Measurements from ENCODE around the gene LDLRAD4.

Gene LDLRAD4

DNA sequence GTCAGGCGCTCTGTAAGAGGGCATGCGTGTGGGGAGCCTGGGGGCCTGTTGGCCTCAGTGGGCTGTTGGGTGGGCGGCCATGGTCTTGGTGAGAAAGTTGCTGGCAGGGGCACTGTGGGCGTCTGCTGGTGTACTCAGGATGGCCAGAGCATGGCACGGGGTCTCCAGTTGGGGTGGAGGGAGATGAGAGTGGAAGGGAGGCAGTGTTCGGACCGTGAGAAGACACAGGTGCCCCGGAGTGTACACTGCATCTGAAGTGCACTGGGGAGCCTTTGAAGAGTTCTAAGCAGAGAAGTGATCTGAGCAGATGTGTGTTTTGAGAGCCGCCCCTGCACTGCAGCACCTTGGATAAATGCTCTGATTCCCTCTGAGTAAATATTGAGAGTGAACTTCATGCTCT lies 150.8 kb downstream of the LDLRAD4 start:
- no peak for FAIRE-seq
- no peak for TF ChIP-seq POLR2A (IDR thresholded peaks at IDR 0.05; ENCODE audit: low read depth, low read length)
- no peak for DNase-seq (ENCODE audit: insufficient read length, low spot score)

DNA sequence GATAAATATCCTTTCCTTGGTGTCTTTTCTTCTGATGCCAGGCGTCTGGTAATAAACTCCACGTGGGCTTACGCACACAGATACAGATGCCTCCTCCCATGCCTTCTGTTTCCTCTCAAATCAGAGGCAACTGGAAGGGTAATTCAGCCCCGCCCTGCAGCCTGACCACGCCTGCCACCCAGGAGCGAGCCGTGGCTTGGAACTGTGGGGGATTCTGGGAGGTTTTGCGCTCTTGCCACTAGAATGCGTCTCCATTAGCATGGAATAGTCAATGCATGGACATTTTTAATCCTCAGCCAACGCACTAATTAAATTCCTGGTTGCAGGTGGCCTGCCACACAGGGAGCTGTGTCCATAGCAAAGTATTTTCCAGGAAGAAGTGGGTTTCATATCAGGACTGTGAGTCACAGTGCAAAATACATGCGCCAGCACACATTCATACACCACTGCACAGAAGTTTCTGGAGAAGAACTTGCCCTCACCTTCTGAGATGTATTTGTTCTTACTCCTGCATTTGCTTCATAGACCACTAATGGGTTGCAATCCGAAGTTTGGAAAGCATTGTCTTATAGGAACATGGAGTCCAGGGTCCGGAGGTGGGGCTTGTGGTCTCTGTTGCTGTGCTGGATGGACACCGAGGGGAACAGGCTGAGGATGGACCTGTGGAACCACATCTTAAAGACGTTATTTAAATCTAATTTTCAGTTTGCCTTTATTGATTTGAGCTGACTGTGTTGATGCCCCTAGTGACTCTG lies 151.4 kb downstream of the LDLRAD4 start:
- TF ChIP-seq POLR2A (IDR thresholded peaks at IDR 0.05; ENCODE audit: low read depth, low read length): no peak
- FAIRE-seq (no peak), DNase-seq (ENCODE audit: insufficient read length, low spot score) (no peak)

DNA sequence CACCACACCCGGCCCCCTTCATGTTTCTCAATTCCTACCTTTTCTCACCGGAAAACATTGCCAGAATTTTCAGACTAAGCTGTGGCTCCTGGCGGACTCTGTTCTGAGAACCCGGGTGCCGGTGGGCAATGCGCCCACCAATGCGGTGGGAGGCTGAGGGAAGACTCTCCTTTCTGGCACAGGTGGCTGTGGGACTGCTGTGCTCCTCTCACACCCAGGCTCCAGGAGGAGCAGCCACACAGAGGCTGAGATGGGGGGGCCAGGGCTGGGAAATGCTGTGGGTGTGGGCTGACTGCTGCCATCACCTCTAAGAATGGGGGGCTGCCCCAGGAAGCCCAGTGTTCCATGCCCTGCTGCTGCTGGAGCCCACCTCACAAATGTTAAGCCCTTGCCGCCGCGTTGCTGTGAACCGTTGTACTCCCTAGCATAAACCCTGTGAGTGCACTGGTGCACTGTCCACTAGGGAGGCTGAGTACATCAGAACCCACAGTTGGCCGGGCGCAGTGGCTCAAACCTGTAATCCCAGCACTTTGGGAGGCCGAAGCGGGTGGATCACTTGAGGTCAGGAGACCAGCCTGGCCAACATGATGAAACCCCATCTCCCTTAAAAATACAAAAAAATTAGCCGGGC lies 152.6 kb downstream of the LDLRAD4 start:
- FAIRE-seq (no peak), DNase-seq (ENCODE audit: insufficient read length, low spot score) (no peak)
- no peak for TF ChIP-seq POLR2A (IDR thresholded peaks at IDR 0.05; ENCODE audit: low read depth, low read length)

DNA sequence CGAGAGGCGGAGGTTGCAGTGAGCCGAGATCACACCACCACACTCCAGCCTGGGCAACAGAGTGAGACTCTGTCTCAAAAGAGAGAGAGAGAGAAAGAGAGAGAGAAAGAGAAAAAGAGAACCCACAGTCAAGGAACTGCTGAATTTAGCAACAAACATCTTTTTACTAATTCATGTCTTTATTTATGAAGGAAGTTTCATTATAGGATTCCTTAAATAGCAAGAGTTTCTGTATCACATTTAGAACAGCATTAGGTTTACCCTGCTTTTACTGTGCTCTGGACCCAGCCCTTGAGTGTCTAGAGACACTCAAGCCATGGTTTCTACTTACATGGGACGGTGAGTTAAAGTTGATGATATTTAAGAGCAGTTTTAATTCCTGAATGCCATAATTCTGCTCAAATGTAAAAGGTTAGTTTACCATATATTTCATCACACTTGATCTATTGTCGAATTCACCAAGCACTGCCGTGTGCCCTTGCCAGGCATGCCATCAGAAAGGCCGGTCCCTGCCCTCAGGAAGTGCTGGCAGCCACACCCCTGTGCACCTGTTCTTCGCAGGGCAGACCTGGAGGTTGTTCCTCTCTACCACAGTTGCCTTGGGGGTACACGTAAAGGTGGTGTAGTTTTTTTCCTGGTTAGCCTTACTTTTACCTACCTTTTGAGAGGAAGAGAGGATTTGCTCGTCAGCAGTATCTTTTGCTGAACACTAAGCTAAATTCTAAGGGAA lies 153.3 kb downstream of the LDLRAD4 start:
- TF ChIP-seq POLR2A (IDR thresholded peaks at IDR 0.05; ENCODE audit: low read depth, low read length): no peak
- DNase-seq (ENCODE audit: insufficient read length, low spot score): no peak
- FAIRE-seq: no peak

DNA sequence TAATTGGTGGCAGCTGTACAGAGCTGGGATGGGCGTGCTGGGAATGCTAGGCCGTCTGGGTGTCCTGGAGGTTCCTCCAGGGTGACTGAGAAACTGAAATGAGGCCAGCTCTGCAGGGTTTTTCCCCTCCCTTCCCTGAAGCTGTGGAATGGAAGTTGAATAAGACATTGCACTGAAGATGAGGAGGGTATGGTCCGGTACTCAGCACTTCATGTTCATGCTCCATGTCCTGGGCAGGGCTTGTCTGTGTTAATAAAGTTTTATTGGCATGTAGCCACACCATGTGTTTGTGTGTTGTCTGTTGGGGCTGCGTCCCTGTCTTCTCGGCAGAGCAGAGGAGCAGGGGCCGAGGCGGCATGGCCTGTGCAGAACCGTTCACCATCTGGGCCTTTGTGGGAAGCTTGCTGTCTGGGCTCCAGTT lies 154.0 kb downstream of the LDLRAD4 start:
- FAIRE-seq: no peak

DNA sequence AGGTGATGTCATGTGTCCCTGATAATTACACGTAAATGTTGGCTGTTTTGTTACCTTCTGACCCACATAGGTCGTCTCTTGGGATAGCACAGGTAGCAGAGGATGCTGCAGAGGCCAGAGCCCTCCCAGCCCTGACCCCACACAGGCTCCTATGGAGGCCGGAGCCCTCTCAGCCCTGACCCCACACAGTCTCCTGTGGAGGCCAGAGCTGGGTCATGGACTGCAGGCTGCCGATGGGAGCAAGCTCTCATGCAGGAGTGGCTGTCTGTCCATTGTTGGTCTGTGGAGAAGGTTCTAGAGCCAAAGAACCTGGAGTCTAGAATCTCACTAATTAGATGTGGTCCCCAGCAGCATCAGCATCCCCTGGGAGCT lies 155.5 kb downstream of the LDLRAD4 start:
- FAIRE-seq: no peak

More for the DNA sequence above, 154.0 kb downstream of the LDLRAD4 start:
- no peak for DNase-seq (ENCODE audit: insufficient read length, low spot score)
- no peak for TF ChIP-seq POLR2A (IDR thresholded peaks at IDR 0.05; ENCODE audit: low read depth, low read length)

DNA sequence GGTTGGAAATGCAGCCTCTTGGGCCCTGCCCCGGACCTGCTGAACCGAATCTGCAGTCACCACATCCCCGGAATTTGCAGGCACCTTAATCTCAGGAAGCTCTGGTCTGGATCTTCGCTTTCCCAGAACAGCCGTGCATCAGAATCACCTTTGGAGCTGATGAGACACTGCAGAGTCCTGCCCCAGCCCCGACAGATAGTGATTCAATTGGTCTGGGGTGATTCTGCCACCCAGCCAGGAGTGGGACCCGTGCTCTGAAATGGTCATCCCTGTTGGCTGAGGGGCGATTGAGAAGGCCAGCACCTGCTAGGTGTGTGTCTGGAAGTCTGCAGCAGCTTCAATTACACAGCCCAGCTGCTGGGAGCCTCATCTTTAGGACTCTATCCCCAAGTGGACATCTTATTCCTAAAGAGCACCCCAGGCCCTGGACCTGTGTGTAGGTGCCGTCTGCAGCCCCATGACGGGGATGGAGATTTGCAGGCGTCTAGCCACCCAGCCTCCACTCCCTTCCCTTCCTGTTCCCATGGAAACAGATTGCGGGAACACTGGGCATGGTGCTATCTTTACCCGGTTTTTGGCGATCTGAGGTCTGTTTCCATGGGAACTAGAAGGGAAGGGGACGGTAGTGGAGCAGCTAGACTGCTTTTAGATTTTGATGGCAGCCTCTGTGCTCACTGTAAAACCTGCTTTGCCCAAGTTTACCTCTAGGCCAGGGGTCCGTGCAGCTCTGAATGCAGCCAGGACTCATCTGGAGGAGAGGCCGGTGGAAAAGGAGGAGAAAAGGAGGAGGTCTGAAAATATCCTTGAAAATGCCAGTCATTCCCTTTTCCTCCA lies 156.1 kb downstream of the LDLRAD4 start:
- FAIRE-seq: no peak
- peak; percentile 48 for DNase-seq (ENCODE audit: insufficient read length, low spot score)

More for the DNA sequence above, 155.5 kb downstream of the LDLRAD4 start:
- DNase-seq (ENCODE audit: insufficient read length, low spot score): no peak
- TF ChIP-seq POLR2A (IDR thresholded peaks at IDR 0.05; ENCODE audit: low read depth, low read length): no peak

DNA sequence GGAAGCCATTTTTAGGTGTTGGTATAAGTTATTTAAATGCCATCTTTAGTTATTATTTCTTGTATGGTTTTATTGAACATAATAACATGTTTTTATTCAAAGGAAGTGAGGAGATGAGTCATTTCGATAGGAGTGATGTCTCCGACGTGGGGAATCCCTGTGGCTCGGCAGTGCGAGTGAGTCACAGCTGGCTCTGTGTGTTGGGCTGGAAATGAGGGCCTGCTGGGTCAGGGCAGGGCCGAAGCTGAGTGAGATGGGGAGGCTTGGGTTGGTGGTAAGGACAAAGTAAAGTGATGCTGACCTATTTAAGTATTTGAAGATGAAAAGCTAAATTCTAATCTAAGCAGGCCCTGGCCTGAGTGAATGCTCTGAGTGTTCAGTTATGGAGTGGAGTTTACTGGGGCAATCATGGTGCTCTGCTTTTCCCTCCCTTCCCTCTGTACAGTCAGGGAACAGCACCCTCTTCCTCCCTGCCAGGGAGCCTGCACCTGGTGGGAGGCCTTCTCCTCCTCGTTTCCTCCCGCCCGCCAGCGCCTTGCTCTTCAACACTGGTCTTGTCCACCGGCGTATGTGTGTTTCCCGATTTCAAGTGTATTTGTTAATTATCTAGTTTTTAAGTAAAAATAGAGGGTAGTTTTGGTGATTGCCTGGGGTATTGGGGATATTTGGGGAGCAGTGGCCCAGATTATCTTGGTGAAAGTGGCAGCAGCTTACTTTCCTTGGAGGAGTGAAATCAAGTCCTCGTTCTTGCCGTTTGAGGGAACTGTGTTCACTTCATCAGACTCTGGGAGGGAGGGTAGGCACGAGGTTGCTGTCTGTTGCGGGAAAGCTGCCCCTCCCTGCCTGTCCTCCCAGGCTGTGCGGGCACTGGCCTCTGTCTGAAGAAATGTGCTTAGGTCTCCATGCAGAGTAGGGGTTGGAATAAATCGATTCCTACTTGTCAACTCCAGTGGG lies 157.0 kb downstream of the LDLRAD4 start:
- FAIRE-seq (peak; percentile 84), DNase-seq (ENCODE audit: insufficient read length, low spot score) (peak; percentile 89)
- no peak for TF ChIP-seq POLR2A (IDR thresholded peaks at IDR 0.05; ENCODE audit: low read depth, low read length)

More for the DNA sequence above, 156.1 kb downstream of the LDLRAD4 start:
- no peak for TF ChIP-seq POLR2A (IDR thresholded peaks at IDR 0.05; ENCODE audit: low read depth, low read length)

DNA sequence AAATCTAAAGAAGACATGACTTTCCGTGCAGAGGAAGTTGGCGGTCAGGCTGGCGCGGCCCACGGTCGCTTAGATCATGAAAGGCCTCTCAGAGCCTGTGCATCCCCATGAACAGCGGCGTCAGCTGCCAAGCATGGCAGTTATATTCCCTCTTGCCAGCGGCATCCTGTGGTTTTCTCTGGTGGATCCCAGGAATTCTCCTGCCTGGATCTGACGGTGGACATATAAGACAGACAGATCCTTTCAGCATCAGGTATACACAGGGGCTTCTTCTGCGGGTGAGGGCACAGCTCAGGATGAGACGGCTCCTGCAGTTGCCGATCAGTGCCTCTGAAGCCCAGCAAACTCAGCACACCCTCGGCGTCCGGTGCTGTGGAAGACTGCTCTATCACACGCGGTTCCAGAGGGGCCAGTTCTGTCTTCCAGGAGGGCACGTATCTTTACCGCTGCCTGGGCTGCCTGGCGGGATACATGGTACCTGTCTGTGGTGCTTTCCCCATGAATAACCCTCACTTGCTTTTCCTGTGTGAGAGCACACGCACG lies 157.8 kb downstream of the LDLRAD4 start:
- TF ChIP-seq POLR2A (IDR thresholded peaks at IDR 0.05; ENCODE audit: low read depth, low read length): no peak
- DNase-seq (ENCODE audit: insufficient read length, low spot score) (no peak), FAIRE-seq (no peak)

DNA sequence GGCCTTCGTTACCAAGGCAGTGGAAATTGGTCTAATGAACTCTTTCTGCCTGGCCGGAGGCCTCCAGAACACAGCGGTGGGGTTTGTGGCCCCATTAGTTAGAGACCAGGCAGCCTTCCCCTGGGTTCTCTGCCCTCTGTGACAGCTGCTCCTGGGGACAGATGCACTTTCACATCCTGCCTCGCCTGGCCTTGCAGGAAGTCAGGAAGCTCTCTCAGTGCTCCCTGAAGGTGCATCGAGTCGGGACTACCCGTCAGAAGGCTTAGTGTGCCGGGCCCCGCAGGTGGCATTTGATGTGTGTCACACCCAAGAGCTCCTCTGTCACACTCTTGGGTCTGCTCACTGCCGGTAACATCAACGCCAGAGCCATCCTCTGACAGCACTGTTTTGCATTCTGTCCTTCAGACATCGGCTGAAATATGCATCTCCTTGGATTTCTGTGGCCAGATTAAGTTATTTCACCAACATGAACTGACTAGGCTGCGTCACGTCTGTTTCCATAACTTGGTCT lies 158.3 kb downstream of the LDLRAD4 start:
- FAIRE-seq: no peak
- TF ChIP-seq POLR2A (IDR thresholded peaks at IDR 0.05; ENCODE audit: low read depth, low read length): no peak
- no peak for DNase-seq (ENCODE audit: insufficient read length, low spot score)

DNA sequence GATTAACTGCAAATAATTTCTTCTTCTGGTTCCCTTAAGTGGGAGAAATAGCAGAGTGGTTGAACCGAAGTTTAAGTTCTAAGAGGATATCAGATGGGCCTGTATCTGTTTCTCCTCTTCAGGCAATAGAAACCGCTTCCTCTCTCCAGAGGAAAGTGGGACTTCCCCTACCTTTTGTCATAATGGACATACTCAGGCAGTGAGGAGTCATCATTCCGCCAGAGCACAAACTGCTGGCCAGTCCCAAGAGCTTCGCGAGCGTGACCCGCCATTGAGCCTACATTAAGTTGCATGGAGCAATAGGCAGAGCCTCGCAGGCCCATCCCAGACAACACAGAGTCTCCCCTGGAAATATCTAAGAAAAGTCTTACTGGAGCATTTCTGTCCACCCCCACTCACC lies 158.9 kb downstream of the LDLRAD4 start:
- no peak for DNase-seq (ENCODE audit: insufficient read length, low spot score)
- FAIRE-seq: no peak
- no peak for TF ChIP-seq POLR2A (IDR thresholded peaks at IDR 0.05; ENCODE audit: low read depth, low read length)

DNA sequence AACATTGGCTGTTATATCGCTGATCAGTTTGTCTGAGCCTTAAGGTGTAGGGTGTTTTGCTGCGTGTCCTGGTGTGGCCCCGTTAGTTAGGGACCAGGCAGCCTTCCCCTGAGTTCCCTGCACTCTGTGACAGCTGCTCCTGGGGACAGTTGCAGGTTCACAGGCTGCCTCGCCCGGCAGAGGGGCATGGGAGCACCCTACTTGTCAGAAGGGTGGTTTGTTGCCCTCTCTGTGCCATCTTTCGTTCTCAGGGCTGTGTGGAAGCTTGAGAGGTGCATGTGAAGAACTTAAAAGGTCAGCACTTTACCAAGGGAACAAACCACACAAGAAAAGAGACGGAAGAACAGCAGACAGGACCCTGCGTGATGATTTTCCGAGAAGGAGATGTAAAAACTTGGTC lies 159.6 kb downstream of the LDLRAD4 start:
- DNase-seq (ENCODE audit: insufficient read length, low spot score) (no peak), FAIRE-seq (no peak)
- no peak for TF ChIP-seq POLR2A (IDR thresholded peaks at IDR 0.05; ENCODE audit: low read depth, low read length)

Measured in H54 (cell line).